Activated CD8-positive, alpha-beta memory T cell treated with anti-CD3 and anti-CD28 coated beads, Interleukin-2, amount 50 U/mL, for 48 hours (primary cell): ENCODE measurements around the gene VPS26A.

ENCODE experiments used
- DNase-seq: peaks from one replicate; pipeline ENCODE4 v3.0.0-alpha.2; 2020

VPS26A gene

GRCh38 chr10:69179089-69179742, 55.2 kb downstream of the VPS26A start:
- DNase-seq: peak; percentile 69

- peak; percentile 96 for DNase-seq
Observed at GRCh38 chr10:69179743-69180524, 56.0 kb downstream of the VPS26A start, which contains the start of gene SUPV3L1. SUPV3L1 (plus strand) TSS chr10:69180234; CDS start chr10:69180292, 58 bp downstream.

- no peak for DNase-seq
Observed at GRCh38 chr10:69180525-69181204, 56.7 kb downstream of the VPS26A start.

- DNase-seq: no peak
Observed at GRCh38 chr10:69181433-69181832, 57.5 kb downstream of the VPS26A start.

GRCh38 chr10:69182005-69182404, 58.0 kb downstream of the VPS26A start:
- DNase-seq: no peak

GRCh38 chr10:69186524-69186923, 62.5 kb downstream of the VPS26A start:
- DNase-seq: no peak

- DNase-seq: no peak
Observed at GRCh38 chr10:69201045-69201444, 77.1 kb downstream of the VPS26A start.

GRCh38 chr10:69202332-69202731, 78.4 kb downstream of the VPS26A start:
- DNase-seq: no peak

- DNase-seq: no peak
Observed at GRCh38 chr10:69208761-69209160, 84.8 kb downstream of the VPS26A start.

- no peak for DNase-seq
Observed at GRCh38 chr10:69209787-69210484, 86.0 kb downstream of the VPS26A start.

GRCh38 chr10:69211104-69211503, 87.1 kb downstream of the VPS26A start:
- no peak for DNase-seq

- no peak for DNase-seq
Observed at GRCh38 chr10:69211524-69211923, 87.5 kb downstream of the VPS26A start.

GRCh38 chr10:69213591-69214311, 89.8 kb downstream of the VPS26A start:
- no peak for DNase-seq

- DNase-seq: no peak
Observed at GRCh38 chr10:69214666-69215131, 90.7 kb downstream of the VPS26A start.

- no peak for DNase-seq
Observed at GRCh38 chr10:69215405-69216171, 91.6 kb downstream of the VPS26A start.

- no peak for DNase-seq
Observed at GRCh38 chr10:69216577-69217118, 92.7 kb downstream of the VPS26A start.

- DNase-seq: no peak
Observed at GRCh38 chr10:69217119-69217754, 93.3 kb downstream of the VPS26A start.

- DNase-seq: no peak
Observed at GRCh38 chr10:69218831-69219230, 94.9 kb downstream of the VPS26A start.

GRCh38 chr10:69220041-69220451, 96.1 kb downstream of the VPS26A start, which contains the start of gene HKDC1:
HKDC1 (plus strand) TSS chr10:69220332; CDS start chr10:69220436, 104 bp downstream.
- DNase-seq: no peak

- DNase-seq: no peak
Observed at GRCh38 chr10:69220507-69220906, 96.5 kb downstream of the VPS26A start.
